Kidney (tissue), 14 donors: ENCODE results near the gene EBP. TPM values are rescaled to one million over a fixed set of nuclear protein-coding genes. Genes with fewer than 3 reads are reported as not detected.
A peak's percentile ranks its signal among the peaks of the same experiment; 100 is the strongest.

ENCODE experiments used
- DNase-seq, 5 donors: peaks; one replicate each; pipeline ENCODE4 v3.0.0-alpha.2; 2013 to 2020
- FAIRE-seq: peaks from 2 replicates; lab custom pipeline; 2012; peaks lifted over from hg19 to GRCh38; lab: Jason Lieb, UNC
- H3K27ac ChIP-seq, 2 donors: one replicate each; pipeline ENCODE4 v1.7.0; 2013; ENCODE audit warnings: low read depth in 2 of 2, low read length in 2 of 2, inconsistent platforms in 1 of 2
- H3K27me3 ChIP-seq: one replicate; pipeline ENCODE4 v1.7.1; 2013; ENCODE audit warnings: low read length, inconsistent platforms; ENCODE audit not compliant: control insufficient read depth, insufficient read depth
- H3K36me3 ChIP-seq, 3 donors: one replicate each; pipeline versions ENCODE4 v1.7.0 to v1.7.1; 2013; ENCODE audit warnings: low read length in 3 of 3, control low read depth in 1 of 3, inconsistent platforms in 1 of 3; ENCODE audit not compliant: insufficient read depth in 3 of 3, control insufficient read depth in 2 of 3
- H3K4me1 ChIP-seq, 3 donors: one replicate each; pipeline versions ENCODE4 v1.7.0 to v1.7.1; 2013; ENCODE audit warnings: low read length in 3 of 3, inconsistent platforms in 1 of 3, low read depth in 1 of 3; ENCODE audit not compliant: control insufficient read depth in 2 of 3, insufficient read depth in 2 of 3
- H3K4me3 ChIP-seq, 3 donors: one replicate each; pipeline versions ENCODE4 v1.7.0 to v1.8.1; 2013; ENCODE audit warnings: low read length in 3 of 3, control low read depth in 1 of 3, inconsistent platforms in 1 of 3
- H3K9ac ChIP-seq, 3 donors: one replicate each; pipeline versions ENCODE4 v1.7.0 to v1.7.1; 2013; ENCODE audit warnings: low read length in 3 of 3, control low read depth in 1 of 3, inconsistent platforms in 1 of 3
- H3K9me3 ChIP-seq, 3 donors: one replicate each; pipeline versions ENCODE4 v1.7.0 to v1.7.1; 2013; ENCODE audit warnings: low read length in 3 of 3, control low read depth in 1 of 3, inconsistent platforms in 1 of 3; ENCODE audit not compliant: control insufficient read depth in 2 of 3, insufficient read depth in 1 of 3
- intact Hi-C: fragments of 100-400 bp; cut with DNase I; formaldehyde crosslinking; loops from one replicate; pipeline ENCODE4 v1.11.1; 2022
- polyA plus RNA-seq: library from polyadenylated mRNA; stranded (reverse); fragments of 350-450 nt; fragmentation: Illumina TruSeq; extraction: RNeasy Lipid Tissue Mini Kit (QIAGEN cat#74804); gene quantifications from one replicate; pipeline ENCODE4 v1.2.3, GENCODE V29; 2014; ENCODE audit warnings: low read depth, low replicate concordance; ENCODE audit not compliant: insufficient read depth
- total RNA-seq: library from RNA; stranded (reverse); fragmentation: NEBNext Ultra II Directional; extraction: Animal tissue kit (Norgen Biotek cat#: 25700); gene quantifications from one replicate; pipeline ENCODE4 v1.2.1, GENCODE V29; 2021
- TF ChIP-seq, protein P1 (sequence below): IDR thresholded peaks from 3 replicates; pipeline ENCODE4 v1.5.1; 2012; ENCODE audit warnings: mild to moderate bottlenecking, moderate library complexity, borderline replicate concordance; ENCODE audit not compliant: insufficient read depth; ENCODE audit errors: extremely low read depth
- donor health status: control.
- donor health status: control.
- donor health status: control.
- donor health status: control.
- donor health status: control.
- donor health status: DM: yes; HTN: yes; CAD: no.
- donor health status: Normal renal cell carcinoma (clear cell type).

Gene EBP
- total and polyA plus RNA-seq, 2 donors from 2014 or later = 33.8 to 164 TPM

DNA sequence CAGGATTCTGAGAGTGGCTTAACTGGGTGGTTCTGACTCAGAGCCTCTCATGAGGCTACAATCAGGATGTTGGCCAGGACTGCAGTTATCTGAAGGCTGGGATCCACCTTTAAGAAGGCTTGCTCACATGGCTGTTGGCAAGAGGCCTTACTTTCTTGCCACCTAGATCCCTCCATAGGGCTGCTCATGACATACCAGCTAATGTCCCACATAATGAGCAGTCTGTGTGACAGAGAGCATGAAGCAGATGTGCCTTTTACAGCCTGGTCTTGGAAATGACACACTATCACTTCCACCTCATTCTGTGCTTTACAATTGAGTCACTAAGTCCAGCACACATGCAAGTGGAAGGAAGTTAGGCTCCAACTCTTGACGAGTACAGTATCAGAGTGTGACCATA lies 48.4 kb downstream of the EBP start:
- TF ChIP-seq, protein P1, sequence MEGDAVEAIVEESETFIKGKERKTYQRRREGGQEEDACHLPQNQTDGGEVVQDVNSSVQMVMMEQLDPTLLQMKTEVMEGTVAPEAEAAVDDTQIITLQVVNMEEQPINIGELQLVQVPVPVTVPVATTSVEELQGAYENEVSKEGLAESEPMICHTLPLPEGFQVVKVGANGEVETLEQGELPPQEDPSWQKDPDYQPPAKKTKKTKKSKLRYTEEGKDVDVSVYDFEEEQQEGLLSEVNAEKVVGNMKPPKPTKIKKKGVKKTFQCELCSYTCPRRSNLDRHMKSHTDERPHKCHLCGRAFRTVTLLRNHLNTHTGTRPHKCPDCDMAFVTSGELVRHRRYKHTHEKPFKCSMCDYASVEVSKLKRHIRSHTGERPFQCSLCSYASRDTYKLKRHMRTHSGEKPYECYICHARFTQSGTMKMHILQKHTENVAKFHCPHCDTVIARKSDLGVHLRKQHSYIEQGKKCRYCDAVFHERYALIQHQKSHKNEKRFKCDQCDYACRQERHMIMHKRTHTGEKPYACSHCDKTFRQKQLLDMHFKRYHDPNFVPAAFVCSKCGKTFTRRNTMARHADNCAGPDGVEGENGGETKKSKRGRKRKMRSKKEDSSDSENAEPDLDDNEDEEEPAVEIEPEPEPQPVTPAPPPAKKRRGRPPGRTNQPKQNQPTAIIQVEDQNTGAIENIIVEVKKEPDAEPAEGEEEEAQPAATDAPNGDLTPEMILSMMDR = no peak
- Histone ChIP-seq H3K36me3 (no peaks in the 10 kb centered on the region), H3K27ac (no peak overlapping the region), H3K9me3 (no peaks in the 10 kb centered on the region), H3K4me1 (no peaks in the 10 kb centered on the region), H3K9ac (no peak overlapping the region), H3K27me3 (no peaks in the 10 kb centered on the region), H3K4me3 (no peak overlapping the region)
- no peak for FAIRE-seq
- no peak for DNase-seq
- intact Hi-C loops = no loop called here

DNA sequence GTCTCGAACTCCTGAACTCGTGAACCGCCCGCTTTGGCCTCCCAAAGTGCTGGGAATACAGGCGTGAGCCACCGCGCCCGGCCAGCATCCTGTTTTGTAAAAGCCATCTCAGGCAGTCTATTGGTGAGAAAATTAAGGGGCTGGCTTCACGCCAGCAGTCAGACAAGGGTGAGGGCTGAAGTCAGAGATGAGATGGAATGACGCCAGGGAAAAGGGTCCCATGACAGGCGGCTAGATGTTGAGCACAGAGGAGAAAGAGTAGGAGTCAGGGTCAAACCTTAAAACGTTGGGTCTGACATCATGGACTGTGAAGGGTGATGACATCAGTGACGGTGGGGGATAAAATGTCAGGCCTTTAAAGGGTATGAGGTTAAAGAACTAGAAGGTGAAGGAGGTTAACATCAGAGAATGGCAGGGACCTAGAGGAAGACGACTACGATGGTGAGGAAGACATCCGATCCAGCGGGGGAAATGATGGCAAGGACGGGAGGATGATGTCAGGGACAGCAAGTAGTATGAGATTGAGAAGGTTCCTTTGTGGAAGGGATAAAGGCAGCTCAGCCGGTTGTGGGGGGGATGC lies 52.2 kb downstream of the EBP start:
- FAIRE-seq = no peak

DNA sequence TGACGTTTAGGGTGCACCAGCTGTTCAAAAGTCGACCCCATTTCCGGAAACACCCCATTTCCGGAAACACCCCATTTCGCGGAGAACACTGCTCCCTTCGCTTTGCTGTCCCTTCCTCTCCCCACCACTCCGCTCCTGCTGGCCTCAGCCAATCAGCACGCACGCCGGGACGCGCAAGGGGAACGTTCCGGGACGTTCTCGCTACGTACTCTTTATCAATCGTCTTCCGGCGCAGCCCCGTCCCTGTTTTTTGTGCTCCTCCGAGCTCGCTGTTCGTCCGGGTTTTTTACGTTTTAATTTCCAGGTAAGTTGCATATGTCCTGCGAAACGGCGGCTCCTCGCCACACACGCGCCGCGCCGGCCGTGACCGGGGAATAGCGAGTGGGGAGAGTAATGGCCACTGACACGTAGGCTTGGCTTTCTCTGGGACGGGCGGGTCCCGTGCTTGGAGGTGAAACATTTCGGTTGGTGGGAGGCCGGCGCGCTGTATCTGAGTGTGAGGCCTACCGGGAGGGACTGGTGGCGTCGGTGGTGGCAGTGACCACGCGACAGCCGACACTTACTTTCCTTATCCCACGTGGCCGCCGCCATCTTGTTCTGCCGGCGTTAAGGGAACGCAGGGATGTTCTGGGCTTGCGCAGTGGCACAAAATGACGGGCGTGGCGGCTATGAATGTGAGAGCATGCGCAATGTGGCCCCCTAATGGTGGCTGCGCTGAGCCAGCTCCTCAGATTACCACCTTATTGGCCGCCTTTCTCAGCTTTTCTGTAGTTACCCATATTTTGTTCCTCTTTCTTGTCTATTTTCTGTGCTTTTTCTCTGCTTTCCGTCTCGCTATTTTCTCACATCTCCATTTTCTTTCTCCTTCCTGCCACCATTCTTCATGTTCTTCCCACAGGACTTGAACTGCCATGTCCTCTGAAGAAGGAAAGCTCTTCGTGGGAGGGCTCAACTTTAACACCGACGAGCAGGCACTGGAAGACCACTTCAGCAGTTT lies 53.0 kb downstream of the EBP start, which contains the start of gene RBM3:
TSS of gene RBM3 (plus strand) at position 215 of the 997 bp plus-strand sequence. CDS start at position 912, 697 bp downstream.
- peak; percentile 3 for FAIRE-seq

More for the DNA sequence above, 52.2 kb downstream of the EBP start:
- Histone ChIP-seq H3K27me3 (no peaks in the 10 kb centered on the region), H3K36me3 (peaks cover 15 to 31% (median 15%) of the 10 kb centered on the region in 3 donors), H3K9me3 (no peaks in the 10 kb centered on the region), H3K9ac (peak overlapping the region; percentile 46 to 97 (median 88)), H3K27ac (peak overlapping the region; percentile 85 to 99), H3K4me3 (peak overlapping the region; percentile 87 to 97 (median 95)), H3K4me1 (peaks cover 0 to 14% (median 10%) of the 10 kb centered on the region in 3 donors)
- TF ChIP-seq, protein P1 = no peak
- peak in 4 of 5 donors; percentile 12 to 83 (median 55) for DNase-seq
- intact Hi-C loops = no loop called here

More for the DNA sequence above, 53.0 kb downstream of the EBP start, which contains the start of gene RBM3:
- peaks cover 15 to 32% (median 15%) of the 10 kb centered on the region in 3 donors for H3K36me3 ChIP-seq
- no peaks in the 10 kb centered on the region for H3K27me3 ChIP-seq
- DNase-seq = peak; percentile 91 to 98 (median 95)
- peak within 1 kb of the TSS; percentile 87 to 97 (median 88) for H3K9ac ChIP-seq
- no peaks in the 10 kb centered on the region for H3K9me3 ChIP-seq
- H3K4me3 ChIP-seq = peak within 1 kb of the TSS; percentile 87 to 97 (median 95)
- TF ChIP-seq, protein P1 = peak; percentile 12
- intact Hi-C loops = no loop called here
- peak within 1 kb of the TSS; percentile 99 for H3K27ac ChIP-seq
- peaks cover 0 to 14% (median 10%) of the 10 kb centered on the region in 3 donors for H3K4me1 ChIP-seq
